Keratinocyte (primary cell): ENCODE data around the gene STAC2. TPM values are rescaled to one million over a fixed set of nuclear protein-coding genes. Genes with fewer than 3 reads are reported as not detected.

Experiments
- DNase-seq: peaks from one replicate; pipeline ENCODE4 v3.0.0-alpha.2; 2011; ENCODE audit warnings: low read depth, missing footprints, low spot score
- FAIRE-seq: peaks from 2 replicates; lab custom pipeline; 2011; peaks lifted over from hg19 to GRCh38; lab: Jason Lieb, UNC
- H2AFZ ChIP-seq: 2 replicates; pipeline ENCODE4 v1.6.0; 2012; ENCODE audit warnings: low read length, control low read depth, inconsistent platforms; ENCODE audit not compliant: control insufficient read depth
- H3K27ac ChIP-seq: 2 replicates; pipeline ENCODE4 v1.5.1; 2011; ENCODE audit warnings: low read length; ENCODE audit not compliant: control insufficient read depth, insufficient read depth
- H3K27me3 ChIP-seq: 3 replicates; pipeline ENCODE4 v1.6.0; 2011; ENCODE audit warnings: low read length; ENCODE audit not compliant: control insufficient read depth, insufficient read depth; ENCODE audit errors: extremely low read depth
- H3K36me3 ChIP-seq, 2 experiments: 2 replicates in 1 of 2; 3 replicates in 1 of 2; pipeline ENCODE4 v1.5.1; 2011; ENCODE audit warnings: low read length in 2 of 2, mild to moderate bottlenecking in 1 of 2; ENCODE audit not compliant: control insufficient read depth in 2 of 2, insufficient read depth in 2 of 2; ENCODE audit errors: extremely low read depth in 1 of 2
- H3K4me1 ChIP-seq: 3 replicates; pipeline ENCODE4 v1.5.1; 2011; ENCODE audit warnings: low read length; ENCODE audit not compliant: control insufficient read depth, insufficient read depth; ENCODE audit errors: extremely low read depth
- H3K4me2 ChIP-seq: 3 replicates; pipeline ENCODE4 v1.6.0; 2011; ENCODE audit warnings: low read depth, low read length; ENCODE audit not compliant: control insufficient read depth, insufficient read depth; ENCODE audit errors: extremely low read depth
- H3K4me3 ChIP-seq, 3 experiments: fragments of 200-600 bp in 1 of 3; sonication (generic) in 1 of 3; 2 replicates in 2 of 3; 3 replicates in 1 of 3; pipeline ENCODE4 v1.5.1; 2011 to 2016; ENCODE audit warnings: low read length in 3 of 3, mild to moderate bottlenecking in 3 of 3, control low read depth in 2 of 3, inconsistent platforms in 1 of 3, low read depth in 1 of 3, mixed read lengths in 1 of 3, mixed run types in 1 of 3, moderate library complexity in 1 of 3; ENCODE audit not compliant: control insufficient read depth in 2 of 3, insufficient read depth in 2 of 3; ENCODE audit errors: extremely low read depth in 1 of 3
- H3K79me2 ChIP-seq: 2 replicates; pipeline ENCODE4 v1.6.0; 2012; ENCODE audit warnings: low read length; ENCODE audit not compliant: control insufficient read depth, insufficient read depth
- H3K9ac ChIP-seq: 3 replicates; pipeline ENCODE4 v1.6.0; 2011; ENCODE audit warnings: low read length; ENCODE audit not compliant: control insufficient read depth, insufficient read depth; ENCODE audit errors: extremely low read depth
- H3K9me1 ChIP-seq: 3 replicates; pipeline ENCODE4 v1.6.0; 2011; ENCODE audit warnings: low read length; ENCODE audit not compliant: control insufficient read depth, insufficient read depth; ENCODE audit errors: extremely low read depth
- H3K9me3 ChIP-seq: 2 replicates; pipeline ENCODE4 v1.5.1; 2012; ENCODE audit warnings: low read depth, low read length; ENCODE audit not compliant: control insufficient read depth
- H4K20me1 ChIP-seq: 3 replicates; pipeline ENCODE4 v1.6.0; 2011; ENCODE audit warnings: low read length; ENCODE audit not compliant: control insufficient read depth, insufficient read depth; ENCODE audit errors: extremely low read depth
- EZH2 ChIP-seq: IDR thresholded peaks from one replicate; pipeline ENCODE4 v1.6.1; 2012; ENCODE audit warnings: inconsistent platforms, mild to moderate bottlenecking, low read length, moderate library complexity
- dilution Hi-C: fragments of 300-500 bp; cut with MboI; formaldehyde crosslinking; loops from one replicate; pipeline ENCODE4 v1.7.0; 2020; ENCODE audit warnings: low sequenced_read_pairs; ENCODE audit not compliant: extremely low pct_ligation_motif_present
- polyA plus RNA-seq, 5 experiments: library from polyadenylated mRNA; depleted of rRNA in 3 of 5; stranded (reverse) in 3 of 5; stranded (forward) in 1 of 5; unstranded in 1 of 5; fragments of >200 nt; gene quantifications; 1 replicate in 1 of 5; 2 replicates in 3 of 5; 3 replicates in 1 of 5; pipeline versions ENCODE4 v1.2.1 to v1.2.3, GENCODE V29; 2011 to 2012; ENCODE audit warnings: missing spikeins in 2 of 5, low read depth in 1 of 5, low replicate concordance in 1 of 5
- TF ChIP-seq, protein P1 (sequence below), 3 experiments: IDR thresholded peaks in 1 of 3; conservative IDR thresholded peaks in 1 of 3; optimal IDR thresholded peaks in 1 of 3; 2 replicates in 2 of 3; 3 replicates in 1 of 3; pipeline versions ENCODE3 to v1.5.1; 2011; ENCODE audit warnings: low read length in 3 of 3, mild to moderate bottlenecking in 3 of 3, moderate library complexity in 2 of 3, control low read depth in 1 of 3, inconsistent platforms in 1 of 3; ENCODE audit not compliant: insufficient read depth in 2 of 3; ENCODE audit errors: extremely low read depth in 1 of 3

Gene STAC2
- polyA plus RNA-seq, 1 donor (not counting 4 experiments of a cell fraction or from before 2014, with no cell fraction given) = not detected

DNA sequence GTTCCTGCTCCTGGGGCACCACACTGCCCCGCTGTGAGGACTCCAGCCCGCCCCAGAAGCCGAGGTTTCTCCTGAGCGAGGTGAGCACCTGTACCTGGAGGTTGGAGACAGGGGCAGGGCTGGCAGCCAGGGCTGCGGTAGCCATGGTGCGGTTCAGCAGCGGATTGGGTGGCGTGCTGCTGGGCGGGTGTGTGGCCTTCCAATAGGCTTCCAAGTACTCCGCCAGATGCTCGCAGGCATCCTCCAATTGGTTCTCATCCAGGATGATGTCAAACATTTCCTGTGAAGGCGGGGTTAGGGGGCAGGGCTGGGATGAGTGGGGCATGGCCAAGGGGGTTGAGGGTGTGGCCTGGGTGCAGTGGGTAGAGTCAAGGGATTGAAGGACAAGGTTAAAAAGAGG is 48.5 kb downstream of the STAC2 start:
- H3K9me1 ChIP-seq = no peaks in the 10 kb centered on the region
- no peak overlapping the region for H3K27ac ChIP-seq
- no peak for FAIRE-seq
- no peaks in the 10 kb centered on the region for H3K27me3 ChIP-seq
- H3K4me1 ChIP-seq = peaks cover 7% of the 10 kb centered on the region
- DNase-seq = no peak
- no peak overlapping the region for H3K4me2 ChIP-seq
- H3K36me3 ChIP-seq = peaks cover 18 to 21% of the 10 kb centered on the region in 2 experiments
- no peak overlapping the region for H3K9ac ChIP-seq
- peaks cover 3% of the 10 kb centered on the region for H4K20me1 ChIP-seq
- no peak for TF ChIP-seq EZH2
- TF ChIP-seq, protein P1, sequence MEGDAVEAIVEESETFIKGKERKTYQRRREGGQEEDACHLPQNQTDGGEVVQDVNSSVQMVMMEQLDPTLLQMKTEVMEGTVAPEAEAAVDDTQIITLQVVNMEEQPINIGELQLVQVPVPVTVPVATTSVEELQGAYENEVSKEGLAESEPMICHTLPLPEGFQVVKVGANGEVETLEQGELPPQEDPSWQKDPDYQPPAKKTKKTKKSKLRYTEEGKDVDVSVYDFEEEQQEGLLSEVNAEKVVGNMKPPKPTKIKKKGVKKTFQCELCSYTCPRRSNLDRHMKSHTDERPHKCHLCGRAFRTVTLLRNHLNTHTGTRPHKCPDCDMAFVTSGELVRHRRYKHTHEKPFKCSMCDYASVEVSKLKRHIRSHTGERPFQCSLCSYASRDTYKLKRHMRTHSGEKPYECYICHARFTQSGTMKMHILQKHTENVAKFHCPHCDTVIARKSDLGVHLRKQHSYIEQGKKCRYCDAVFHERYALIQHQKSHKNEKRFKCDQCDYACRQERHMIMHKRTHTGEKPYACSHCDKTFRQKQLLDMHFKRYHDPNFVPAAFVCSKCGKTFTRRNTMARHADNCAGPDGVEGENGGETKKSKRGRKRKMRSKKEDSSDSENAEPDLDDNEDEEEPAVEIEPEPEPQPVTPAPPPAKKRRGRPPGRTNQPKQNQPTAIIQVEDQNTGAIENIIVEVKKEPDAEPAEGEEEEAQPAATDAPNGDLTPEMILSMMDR (optimal IDR thresholded peaks at IDR 0.05 in 1 of 3, IDR thresholded peaks at IDR 0.05 in 1 of 3, conservative IDR thresholded peaks at IDR 0.05 in 1 of 3; ENCODE audit: extremely low read depth in 1 of 3, insufficient read depth in 2 of 3, low read length in 3 of 3) = no peak
- dilution Hi-C loops = no loop called here
- H3K4me3 ChIP-seq = no peak overlapping the region
- H3K79me2 ChIP-seq = no peaks in the 10 kb centered on the region
- no peak overlapping the region for H2AFZ ChIP-seq
- H3K9me3 ChIP-seq = no peaks in the 10 kb centered on the region

DNA sequence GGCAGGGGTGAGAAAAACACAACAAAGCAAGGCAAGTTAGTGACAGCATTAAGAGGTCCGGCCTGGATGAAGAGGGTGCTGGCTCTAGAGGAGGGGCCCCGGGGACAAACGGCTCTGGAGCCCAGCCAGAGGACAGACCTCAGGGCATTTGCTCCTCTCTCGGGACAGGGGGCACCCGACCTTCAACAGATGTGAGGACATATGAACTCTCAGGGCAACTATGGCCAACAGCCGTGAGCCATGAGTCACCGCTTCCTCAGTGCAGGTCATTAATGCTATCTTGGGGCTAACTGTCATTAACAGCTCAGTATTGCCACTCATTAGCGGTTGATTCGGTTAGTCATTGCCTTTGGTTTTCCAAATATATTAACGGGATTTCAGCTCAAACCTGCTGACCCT is 50.1 kb downstream of the STAC2 start:
- H3K27ac ChIP-seq = no peak overlapping the region
- peaks cover 3% of the 10 kb centered on the region for H4K20me1 ChIP-seq
- peaks cover 7% of the 10 kb centered on the region for H3K4me1 ChIP-seq
- H3K9me3 ChIP-seq = no peaks in the 10 kb centered on the region
- TF ChIP-seq, protein P1 (optimal IDR thresholded peaks at IDR 0.05 in 1 of 3, IDR thresholded peaks at IDR 0.05 in 1 of 3, conservative IDR thresholded peaks at IDR 0.05 in 1 of 3; ENCODE audit: extremely low read depth in 1 of 3, insufficient read depth in 2 of 3, low read length in 3 of 3) = no peak
- dilution Hi-C loops = no loop called here
- H3K79me2 ChIP-seq = no peaks in the 10 kb centered on the region
- H3K27me3 ChIP-seq = no peaks in the 10 kb centered on the region
- no peaks in the 10 kb centered on the region for H3K9me1 ChIP-seq
- FAIRE-seq = no peak
- DNase-seq = no peak
- H3K4me3 ChIP-seq = no peak overlapping the region
- no peak overlapping the region for H2AFZ ChIP-seq
- no peak overlapping the region for H3K9ac ChIP-seq
- no peak overlapping the region for H3K4me2 ChIP-seq
- peaks cover 15 to 18% of the 10 kb centered on the region in 2 experiments for H3K36me3 ChIP-seq
